HG03469 (cell line): ENCODE results near the gene LEUTX.

ENCODE experiments used
- ATAC-seq: cut with Tn5 transposase; IDR thresholded peaks from one replicate; pipeline ENCODE4 v1.9.1; 2021; ENCODE audit warnings: mild to moderate bottlenecking, moderate library complexity, moderate number of reproducible peaks; ENCODE audit not compliant: unreplicated experiment

The LEUTX gene

GRCh38 chr19:39820696-39821095 is 42.0 kb downstream of the LEUTX start:
- ATAC-seq, result no peak

- no peak for ATAC-seq
These were observed 45.0 kb downstream of the LEUTX start for GRCh38 chr19:39823686-39824085.

DNA sequence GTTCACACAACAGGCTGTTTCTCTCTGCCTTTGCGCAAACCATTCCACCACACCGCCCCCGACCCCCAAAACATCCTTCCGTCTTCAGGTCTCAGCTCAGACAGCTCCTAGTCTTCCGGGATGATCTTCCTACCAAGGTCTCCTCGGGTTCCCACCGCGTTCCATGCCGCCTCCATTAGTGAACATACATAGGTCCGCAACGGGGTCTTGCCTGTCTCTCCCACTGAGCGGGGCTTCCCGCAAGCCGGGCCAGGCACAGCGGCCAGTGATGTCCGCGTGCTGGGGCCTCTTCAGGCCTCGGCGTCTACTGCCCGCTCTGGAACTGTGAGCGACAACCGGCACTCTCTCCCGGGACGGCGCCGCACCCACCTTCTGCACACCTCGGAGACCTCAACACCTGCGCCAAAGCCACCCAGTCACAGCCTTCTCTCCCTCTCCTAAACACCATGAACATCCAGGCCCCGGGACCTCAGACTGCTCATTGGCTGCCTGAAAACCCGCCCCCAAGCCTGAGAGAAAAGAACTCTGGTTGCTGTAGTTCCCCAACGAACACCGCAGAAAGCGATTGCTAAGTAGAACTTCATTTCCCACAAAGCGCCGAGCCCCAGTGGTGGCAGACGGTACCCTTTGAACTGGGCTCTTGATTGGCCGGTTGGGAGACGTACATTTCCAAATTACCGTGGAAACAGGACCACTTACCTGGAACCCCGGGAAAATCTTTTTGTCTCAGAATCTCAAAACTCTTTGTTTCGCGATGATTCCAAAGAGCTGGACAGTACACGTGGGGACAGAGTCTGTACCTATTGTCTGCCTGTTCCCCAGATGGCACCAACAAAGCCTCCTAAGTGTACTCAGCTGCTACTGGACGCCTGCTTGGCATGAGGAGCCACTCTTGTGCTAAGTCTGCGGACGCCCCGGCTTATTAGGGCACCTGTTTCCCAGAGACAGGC is 45.8 kb downstream of the LEUTX start:
- ATAC-seq, result peak; percentile 47

DNA sequence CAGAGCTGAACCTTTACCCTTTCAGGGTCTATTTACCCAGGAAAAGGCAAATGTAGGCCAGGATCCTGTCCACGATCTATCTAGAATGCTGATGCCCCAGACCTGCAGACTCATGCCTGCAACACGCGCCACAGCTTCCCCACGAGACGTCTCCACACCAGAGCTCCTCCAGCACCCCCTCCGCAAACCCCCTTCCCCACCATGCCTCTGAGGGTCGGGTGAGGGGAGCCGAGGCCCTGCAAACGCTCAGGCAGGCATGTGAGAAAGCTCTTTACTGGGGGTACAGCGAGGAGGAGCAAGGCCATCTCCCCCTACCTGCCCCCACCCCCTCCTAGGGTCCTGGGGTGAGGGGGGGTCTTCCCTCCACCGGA is 46.4 kb downstream of the LEUTX start:
- ATAC-seq, result no peak

- no peak for ATAC-seq
These were observed 47.0 kb downstream of the LEUTX start for GRCh38 chr19:39825531-39826076.

DNA sequence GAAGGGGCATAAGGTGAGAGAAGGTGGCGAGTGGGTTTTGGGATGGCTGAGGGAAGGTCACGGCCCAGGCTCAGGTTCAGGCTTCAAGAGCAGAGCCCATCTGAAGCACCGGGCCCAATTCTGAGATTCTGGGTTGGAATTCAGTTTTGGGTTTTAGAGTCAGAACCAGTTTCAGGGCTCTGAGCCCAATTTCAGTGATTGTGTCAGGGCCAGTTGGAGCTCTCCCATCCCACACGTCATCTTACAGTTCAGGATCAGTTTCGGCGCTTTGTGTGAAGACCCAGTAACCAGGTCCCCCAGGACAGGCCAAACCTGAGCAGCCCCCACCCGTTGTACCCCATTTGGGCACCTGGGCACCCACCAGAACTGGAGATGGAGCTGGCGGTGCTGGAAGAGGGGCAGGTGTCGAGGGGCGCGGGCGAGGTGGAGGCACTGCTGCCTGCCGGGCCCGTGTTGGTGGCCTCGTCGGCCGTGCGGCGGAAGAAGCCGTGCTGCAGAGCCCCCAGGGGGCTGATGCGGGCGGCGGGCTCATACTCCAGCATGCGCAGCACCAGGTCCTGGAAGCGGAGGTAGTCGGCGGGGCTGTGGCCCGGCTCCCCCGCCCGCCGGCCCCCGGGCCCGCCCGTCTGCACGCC is 47.8 kb downstream of the LEUTX start:
- ATAC-seq, result no peak

- ATAC-seq, result no peak
These were observed 48.6 kb downstream of the LEUTX start for GRCh38 chr19:39827216-39827615.

GRCh38 chr19:39828015-39828653 is 49.5 kb downstream of the LEUTX start:
- no peak for ATAC-seq

DNA sequence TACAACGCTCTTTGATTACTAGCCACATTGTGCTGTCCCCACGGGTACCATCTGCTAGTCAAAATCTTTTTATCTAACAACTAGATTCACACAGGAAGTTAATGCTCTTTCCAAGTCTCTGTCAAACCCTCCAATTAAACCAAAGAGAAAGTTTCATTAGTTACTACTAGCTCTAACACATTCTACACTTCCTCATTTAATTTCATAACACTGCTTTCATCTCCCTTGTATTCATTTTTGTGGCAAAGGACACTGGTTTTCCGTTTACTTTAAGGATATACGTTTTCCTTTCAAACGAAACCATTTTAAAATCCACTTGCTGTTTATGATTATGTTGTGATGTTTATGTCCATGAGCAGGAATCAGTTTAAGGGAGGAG is 50.0 kb downstream of the LEUTX start:
- ATAC-seq, result no peak

- ATAC-seq, result no peak
These were observed 51.1 kb downstream of the LEUTX start for GRCh38 chr19:39829702-39830275.

DNA sequence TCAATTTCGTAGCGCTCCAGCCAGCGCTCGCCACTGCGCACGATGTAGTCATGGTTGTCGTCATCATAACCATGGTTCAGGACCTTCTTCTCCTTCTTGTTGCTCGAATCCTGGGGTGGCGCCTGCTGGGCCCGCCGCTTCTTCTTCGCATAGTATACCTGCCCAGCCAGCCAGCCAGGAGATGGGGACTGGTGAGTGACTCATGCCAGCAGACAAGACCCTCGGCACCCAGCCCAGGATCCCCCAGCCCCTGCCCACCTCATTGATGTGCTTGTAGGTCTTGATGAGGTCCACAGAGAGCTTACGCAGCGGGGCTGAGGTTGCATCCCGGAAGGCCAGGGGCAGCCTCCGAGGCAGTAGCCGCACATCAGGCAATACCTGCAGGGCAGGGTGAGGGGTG is 51.8 kb downstream of the LEUTX start:
- ATAC-seq, result no peak

DNA sequence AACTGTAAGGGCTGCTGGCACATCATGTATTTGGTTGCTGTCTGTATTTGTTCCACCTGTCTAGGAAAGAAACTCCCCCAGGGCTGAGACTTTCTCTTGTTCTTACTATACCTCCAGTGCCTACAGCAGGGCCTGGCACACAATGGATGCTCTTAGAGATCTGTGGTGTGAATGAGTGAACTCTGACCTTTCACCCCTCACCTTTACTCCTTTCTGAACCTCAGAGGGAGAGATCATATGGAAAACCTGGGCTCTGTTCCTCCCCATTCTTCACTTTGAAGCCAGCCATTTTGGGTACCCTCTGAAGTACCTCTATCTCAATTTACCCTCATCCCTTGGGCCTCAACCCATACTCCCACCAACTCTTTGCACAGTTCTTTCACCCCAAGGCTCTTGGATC is 52.2 kb downstream of the LEUTX start:
- ATAC-seq, result no peak

- no peak for ATAC-seq
These were observed 53.0 kb downstream of the LEUTX start for GRCh38 chr19:39831679-39832078.

DNA sequence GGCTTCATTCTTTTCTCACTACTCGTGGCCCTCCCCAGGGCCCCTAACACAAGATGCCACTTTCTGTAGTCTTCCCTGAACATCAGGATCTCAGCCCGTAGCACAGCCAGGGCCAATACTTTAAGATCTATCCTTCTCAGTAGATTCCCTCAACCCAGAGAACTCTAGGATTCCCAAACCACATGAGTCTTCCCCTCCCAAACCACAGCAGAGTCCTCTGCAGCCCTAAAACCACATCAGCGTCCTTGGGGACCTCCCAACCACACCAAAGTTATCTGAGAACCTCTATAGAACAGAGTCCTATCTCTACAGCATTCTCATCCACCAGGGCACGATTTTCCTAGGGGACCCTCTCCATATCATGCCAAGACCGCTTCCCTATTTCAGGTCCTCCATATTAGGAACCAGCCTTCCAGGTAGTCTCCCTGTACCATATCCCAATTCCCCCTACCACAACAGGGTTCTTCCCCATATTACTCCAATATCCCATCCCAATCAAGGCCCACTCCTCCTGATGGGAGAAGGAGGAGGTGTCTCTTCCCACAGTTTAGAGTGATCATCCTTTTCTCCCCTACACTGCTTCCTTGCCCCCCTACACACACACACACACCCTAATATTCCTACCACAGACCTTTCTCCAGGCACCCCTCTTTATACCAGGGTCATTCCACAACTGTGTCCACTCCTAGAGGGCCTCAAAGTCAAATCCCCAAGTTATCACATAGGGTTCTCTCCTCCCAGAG is 53.9 kb downstream of the LEUTX start:
- no peak for ATAC-seq

- ATAC-seq, result no peak
These were observed 54.5 kb downstream of the LEUTX start for GRCh38 chr19:39833160-39833463.

GRCh38 chr19:39833464-39834286 is 55.0 kb downstream of the LEUTX start, which contains the start of gene DYRK1B:
Gene DYRK1B, minus strand, starts transcription at chr19:39834162. Its CDS starts 2,295 bp downstream, at chr19:39831867.
- peak; percentile 68 for ATAC-seq

- ATAC-seq, result no peak
These were observed 55.7 kb downstream of the LEUTX start for GRCh38 chr19:39834287-39834841.
